NCI-H2196 treated with DMSO at 0.1 percent for 48 hours (cell line): Measurements from ENCODE around the gene POU6F1.

Experiments
- DNase-seq: peaks from one replicate; lab custom pipeline; 2025; ENCODE audit not compliant: unreplicated experiment; lab: John Stamatoyannopoulos, UW

The POU6F1 gene

DNA sequence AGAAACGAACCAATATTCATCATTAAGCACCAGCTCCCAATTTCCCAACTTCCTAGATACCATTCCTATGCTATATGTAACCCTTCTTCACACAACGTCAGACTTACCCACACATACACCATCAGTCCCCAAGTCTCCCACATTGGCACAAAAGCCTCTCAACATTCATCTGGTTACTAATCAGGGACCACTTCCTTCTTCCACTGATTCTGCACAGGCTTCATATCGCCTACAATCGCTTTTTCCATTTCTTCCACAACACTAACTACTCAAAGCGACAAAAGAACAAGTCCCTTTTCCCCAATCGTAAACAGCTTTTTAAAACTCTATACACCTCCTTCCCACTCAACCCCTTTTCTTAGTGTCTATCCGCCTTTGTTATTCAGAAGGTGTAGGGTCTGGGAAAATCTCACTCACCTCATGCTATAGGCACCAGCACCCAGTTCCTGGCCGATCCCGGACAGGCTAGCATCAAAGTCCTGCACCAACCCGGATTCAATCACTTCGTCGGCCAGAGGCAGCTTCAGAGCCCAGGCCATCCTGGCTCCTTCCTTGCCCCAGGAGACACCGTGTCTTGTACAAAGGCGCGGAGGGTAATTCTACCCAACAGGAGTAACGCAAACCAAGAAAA, 45.9 kb downstream of the POU6F1 start:
- DNase-seq = no peak

GRCh38 chr12:51163795-51164194, 54.1 kb downstream of the POU6F1 start:
- no peak for DNase-seq

DNA sequence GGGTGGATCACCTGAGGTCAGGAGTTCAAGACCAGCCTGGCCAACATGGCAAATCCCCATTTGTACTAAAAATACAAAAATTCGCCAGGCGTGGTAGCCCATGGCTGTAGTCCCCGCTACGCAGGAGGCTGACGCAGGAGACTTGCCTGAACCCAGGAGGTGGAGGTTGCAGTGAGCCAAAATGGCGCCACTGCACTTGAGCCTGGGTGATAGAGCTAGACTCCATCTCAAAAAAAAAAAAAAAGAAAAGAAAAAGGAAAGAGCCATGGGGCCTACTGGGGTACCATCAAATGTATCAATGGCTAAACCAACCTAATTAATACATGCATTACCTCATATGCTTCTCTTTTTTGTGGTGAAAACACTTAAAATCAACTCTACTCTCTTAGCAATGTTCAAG, 55.6 kb downstream of the POU6F1 start:
- DNase-seq = no peak

DNA sequence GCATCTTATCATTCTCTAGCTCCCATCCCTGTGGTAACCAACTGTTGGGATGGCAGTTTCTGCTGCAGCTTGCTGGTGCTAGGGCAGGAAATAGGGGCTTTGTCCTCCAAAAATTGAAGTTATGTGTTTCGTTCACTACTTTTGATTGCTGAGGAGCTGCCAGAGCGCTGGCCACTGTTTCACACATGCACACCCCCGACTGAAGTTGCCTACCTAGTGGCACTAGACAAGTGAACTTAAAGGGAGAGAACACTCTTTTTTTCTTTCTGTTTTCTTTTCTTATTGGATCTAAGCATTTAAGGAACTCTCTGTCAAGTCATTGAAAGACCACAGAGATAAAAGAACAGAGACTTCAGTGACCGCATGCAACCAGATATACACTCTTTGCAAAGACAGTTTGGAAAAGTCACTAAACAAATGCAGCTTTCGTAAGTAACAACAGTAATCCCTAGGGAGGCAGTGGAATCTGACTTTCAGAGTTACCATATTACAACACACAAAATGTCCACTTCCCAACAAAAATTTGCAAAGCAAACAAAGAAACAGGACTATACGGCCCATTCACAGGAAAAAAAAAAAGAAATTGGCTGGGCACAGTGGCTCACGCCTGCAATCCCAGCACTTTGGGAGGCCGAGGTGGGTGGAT, 56.9 kb downstream of the POU6F1 start:
- DNase-seq = no peak

- no peak for DNase-seq
Measured at GRCh38 chr12:51156245-51156765, 61.6 kb downstream of the POU6F1 start.

DNA sequence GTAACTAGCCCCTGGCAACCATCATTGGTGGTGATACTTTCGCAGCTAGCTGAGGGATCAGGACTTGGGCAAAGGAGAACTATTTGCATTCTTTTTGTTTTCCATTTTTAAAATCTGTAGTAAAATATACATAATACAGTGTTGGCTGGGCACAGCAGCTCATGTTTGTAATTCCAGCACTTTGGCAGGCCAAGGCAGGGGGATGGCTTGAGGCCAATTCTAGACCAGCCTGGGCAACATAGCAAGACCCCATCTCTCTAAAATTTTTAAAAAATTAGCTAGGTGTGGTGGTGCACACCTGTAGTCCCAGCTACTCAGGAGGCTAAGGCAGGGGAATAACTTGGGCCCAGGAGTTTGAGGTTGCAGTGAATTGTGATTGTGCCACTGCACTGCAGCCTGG, 64.9 kb downstream of the POU6F1 start:
- DNase-seq = no peak

- DNase-seq = no peak
Measured at GRCh38 chr12:51150777-51151176, 67.1 kb downstream of the POU6F1 start.

DNA sequence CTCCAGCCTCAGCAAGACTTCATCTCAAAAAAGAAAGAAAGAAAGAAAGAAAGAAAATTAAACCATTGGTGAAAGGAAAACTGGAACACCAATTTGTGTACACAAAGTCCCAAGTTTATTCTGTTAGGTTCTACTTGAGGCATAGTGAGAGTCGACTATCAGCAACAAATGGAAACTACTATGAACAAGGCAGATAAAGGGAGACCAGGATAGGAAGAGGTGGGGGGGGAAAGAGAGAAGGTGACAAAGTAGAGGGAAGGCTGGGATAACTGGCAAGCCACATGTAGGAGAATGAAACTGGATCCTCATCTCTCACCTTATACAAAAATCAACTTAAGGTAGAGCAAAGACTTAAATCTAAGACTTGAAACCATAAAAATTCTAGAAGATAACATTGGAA, 70.6 kb downstream of the POU6F1 start:
- DNase-seq = no peak

DNA sequence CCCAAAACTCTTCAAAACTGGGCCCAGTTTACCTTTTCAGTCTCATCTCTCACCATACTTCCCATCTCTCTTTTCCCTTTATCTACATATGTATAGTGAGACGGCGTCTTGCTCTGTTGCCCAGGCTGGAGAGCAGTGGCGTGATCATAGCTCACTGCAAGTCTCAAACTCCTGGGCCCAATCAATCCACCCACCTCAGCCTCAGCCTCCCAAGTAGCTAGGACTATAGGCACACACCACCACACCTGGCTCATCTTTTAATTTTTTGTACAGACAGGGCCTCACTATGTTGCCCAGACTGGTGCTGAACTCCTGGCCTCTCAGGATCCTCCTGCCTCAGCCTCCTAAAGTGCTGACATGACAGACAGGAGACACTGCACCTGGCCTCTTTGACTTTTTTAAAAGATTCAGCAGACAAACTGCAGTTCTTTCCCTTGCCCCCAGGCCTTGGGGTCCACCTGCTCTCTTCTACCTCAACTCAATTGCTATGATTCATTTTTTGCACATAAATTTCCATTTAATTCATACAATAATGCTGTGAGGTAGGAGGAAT, 78.5 kb downstream of the POU6F1 start:
- DNase-seq = no peak
